Suppressor macrophage treated with lipopolysaccharide for 1 hour (primary cell): ENCODE measurements around the gene MITF.

Experiments used
- DNase-seq, 3 donors: peaks; one replicate each; pipeline ENCODE4 v3.0.0-alpha.2; 2020 to 2022

Gene MITF

DNA sequence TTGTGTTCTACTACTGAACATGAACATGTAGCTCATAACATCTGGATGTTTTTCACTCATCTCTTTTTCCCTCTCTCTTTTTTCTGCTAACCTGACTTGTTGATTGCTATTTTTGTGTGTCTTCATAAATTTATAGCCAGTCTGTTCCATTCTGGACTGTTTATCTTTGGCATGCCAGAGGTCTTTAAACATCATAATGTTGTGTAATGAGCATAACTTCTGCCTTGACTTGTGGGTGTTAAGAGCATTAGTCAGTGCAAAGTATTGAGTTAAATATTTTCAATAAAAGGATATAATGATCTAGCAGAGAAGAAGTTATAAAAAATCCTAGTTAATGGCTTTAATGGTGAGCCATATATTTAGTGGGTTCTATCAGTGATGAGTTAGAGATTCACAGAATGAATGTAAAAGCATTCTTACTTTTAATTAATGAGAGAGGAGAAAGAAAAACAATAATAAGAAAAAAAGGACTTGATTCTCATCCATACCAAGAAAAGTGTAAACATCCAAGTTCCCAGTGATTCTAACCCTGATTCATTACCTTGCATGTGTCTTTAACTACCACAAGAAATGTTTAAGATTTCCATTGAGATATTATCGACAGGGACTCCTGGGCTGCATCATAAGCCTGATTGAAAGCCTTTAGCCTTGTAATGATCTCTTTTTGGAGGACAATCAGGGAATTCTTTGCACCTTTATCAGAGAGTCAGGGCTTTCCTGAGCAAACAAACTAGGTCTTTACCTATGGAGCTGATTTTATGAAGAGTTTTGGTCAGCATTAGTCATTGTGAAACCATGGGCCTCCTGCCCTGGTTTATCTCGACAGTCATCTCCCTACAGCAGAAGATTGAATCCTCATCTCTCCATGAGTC lies 22.9 kb downstream of the MITF start:
- DNase-seq: peak; percentile 38 to 76 (median 74)

DNA sequence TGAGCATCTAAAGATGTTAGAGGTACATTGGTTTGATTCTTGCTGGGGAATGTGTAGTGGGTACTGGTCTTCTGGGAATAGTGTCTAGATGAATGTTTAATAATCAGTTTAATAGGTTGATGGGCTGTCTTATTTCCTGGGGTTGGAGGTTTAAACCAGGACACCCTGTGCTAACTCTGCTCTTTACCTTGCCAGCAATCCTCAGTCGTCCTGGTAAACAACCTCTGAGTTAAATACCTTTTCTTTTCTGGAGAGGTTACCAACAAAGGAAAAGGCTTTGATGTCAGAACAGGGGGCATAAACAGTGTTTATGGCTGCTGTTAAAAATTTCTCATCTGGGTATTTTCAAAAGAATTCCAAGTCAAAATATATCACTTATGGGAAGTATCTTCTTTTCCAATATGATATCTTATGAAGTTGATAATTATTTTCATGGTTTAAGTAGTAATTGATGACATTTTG lies 23.5 kb downstream of the MITF start:
- no peak for DNase-seq

GRCh38 chr3:69763458-69763857 lies 24.2 kb downstream of the MITF start:
- DNase-seq: no peak

DNA sequence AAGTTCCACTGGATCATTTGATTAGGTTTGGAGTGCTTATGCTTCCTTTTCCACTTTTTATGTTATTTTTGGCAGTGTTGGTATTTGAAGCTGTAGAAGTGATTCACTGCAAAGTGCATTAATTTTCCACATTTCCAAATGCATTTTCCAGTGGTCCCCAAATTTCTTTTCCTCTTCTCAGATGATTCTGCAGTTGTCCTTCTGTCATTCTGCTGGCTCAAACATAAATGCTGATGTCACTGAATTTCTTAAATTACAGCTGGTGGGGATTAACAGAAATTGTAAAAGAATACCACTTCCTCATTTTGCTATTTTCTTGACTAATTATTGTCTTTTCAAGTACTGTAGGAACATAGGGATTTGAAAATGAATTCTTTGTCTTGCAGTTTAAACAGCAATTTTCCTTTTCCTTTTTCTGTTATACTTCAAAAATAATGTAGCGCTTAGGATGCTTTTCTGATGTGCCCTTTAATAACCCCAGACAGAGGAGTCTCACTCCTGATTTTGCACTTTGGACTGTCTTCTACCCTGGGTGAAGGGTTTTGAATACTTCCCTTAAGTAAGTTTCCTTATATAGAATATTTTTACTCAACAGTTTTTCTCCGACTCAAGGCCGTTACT lies 25.0 kb downstream of the MITF start:
- peak; percentile 74 to 95 (median 92) for DNase-seq

- DNase-seq: peak in 1 of 3 donors; percentile 32
Observed at GRCh38 chr3:69764861-69765260, 25.6 kb downstream of the MITF start.

GRCh38 chr3:69766638-69767037 lies 27.4 kb downstream of the MITF start:
- DNase-seq: peak; percentile 59 to 64 (median 63)

- no peak for DNase-seq
Observed at GRCh38 chr3:69767571-69767970, 28.3 kb downstream of the MITF start.

- no peak for DNase-seq
Observed at GRCh38 chr3:69768438-69768837, 29.2 kb downstream of the MITF start.

DNA sequence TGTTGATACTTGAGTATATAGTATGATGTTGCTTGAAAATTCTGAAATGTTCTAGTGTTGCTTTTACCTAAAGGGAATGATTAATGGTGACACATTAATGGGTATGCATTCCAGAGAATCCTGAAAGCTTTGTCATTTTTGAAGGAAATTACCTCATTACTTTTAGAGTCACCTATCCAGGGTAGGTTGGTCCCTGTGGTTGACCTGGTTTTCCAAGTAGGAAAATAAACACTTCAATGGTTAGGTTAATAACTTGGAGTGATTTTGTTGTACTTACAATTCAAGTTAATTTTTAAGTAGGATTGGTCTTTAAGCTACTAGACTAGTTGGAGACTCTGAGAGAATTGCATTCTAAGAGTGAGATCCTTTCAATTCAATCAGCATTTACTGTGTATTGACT lies 31.0 kb downstream of the MITF start:
- no peak for DNase-seq

GRCh38 chr3:69770976-69771634 lies 31.8 kb downstream of the MITF start:
- no peak for DNase-seq

GRCh38 chr3:69772152-69772867 lies 33.0 kb downstream of the MITF start:
- no peak for DNase-seq

- no peak for DNase-seq
Observed at GRCh38 chr3:69774029-69774428, 34.8 kb downstream of the MITF start.

DNA sequence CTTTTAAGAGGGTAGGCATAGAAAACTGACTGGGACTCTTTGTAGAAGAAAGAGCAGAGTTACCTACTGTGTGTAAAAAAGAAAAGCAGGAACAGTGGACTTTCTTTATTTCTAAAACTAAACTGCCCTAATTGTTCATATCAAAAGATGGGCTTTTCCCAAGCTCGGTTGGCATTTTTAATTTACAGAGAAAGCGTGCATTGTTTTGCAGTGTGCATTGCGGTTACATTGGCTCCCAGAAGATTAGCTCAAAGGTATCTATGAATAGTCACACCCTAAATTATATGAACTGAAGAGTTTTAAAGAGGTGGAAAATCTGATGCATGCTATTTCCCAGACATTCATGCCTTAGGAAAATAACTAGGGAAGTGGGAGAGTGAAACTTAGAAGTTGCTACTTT lies 36.5 kb downstream of the MITF start:
- peak in 1 of 3 donors; percentile 50 for DNase-seq

- DNase-seq: no peak
Observed at GRCh38 chr3:69776289-69776688, 37.0 kb downstream of the MITF start.

GRCh38 chr3:69776920-69777581 lies 37.8 kb downstream of the MITF start:
- DNase-seq: peak; percentile 54 to 92 (median 85)

DNA sequence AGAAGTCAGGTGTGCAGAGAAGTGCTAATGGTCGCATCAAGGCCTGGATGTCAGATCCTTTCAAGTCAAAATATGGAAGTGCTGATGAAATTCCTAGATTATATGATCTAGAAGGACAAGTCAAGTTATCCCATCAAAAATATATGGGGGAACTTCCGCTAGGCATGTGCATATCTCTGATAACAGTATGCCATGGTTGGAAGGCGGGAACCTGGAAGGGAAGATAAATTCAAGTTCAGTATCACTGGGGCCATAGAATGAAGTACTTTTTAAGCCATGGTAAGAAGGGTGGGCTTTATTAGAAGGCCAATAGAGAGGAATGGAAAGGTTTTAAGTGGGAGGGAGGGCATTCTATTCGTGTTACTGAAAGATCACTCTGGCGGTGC lies 38.3 kb downstream of the MITF start:
- DNase-seq: no peak

DNA sequence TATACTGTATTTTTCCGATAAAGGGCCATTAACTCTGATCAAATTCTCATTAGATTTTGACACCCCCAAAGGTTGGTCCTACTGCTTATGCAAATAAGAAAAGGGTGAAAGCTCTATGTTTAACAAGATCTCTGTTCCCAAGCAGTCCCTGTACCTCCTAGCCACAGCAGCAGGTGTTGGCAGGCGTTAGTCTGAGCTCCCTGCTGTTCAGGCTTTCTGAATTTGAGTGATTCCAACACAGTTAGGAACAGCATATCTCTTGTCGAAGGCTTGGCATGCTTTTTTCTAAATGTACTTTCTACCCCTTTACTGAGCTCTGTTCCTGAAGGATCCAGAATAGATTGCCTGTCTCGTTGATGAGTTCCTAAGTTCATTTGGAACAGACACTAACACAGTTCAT lies 42.3 kb downstream of the MITF start:
- no peak for DNase-seq

- DNase-seq: peak; percentile 64 to 68 (median 65)
Observed at GRCh38 chr3:69784954-69785514, 45.8 kb downstream of the MITF start.

GRCh38 chr3:69785769-69786320 lies 46.6 kb downstream of the MITF start:
- DNase-seq: no peak

GRCh38 chr3:69786854-69787253 lies 47.6 kb downstream of the MITF start:
- DNase-seq: no peak

DNA sequence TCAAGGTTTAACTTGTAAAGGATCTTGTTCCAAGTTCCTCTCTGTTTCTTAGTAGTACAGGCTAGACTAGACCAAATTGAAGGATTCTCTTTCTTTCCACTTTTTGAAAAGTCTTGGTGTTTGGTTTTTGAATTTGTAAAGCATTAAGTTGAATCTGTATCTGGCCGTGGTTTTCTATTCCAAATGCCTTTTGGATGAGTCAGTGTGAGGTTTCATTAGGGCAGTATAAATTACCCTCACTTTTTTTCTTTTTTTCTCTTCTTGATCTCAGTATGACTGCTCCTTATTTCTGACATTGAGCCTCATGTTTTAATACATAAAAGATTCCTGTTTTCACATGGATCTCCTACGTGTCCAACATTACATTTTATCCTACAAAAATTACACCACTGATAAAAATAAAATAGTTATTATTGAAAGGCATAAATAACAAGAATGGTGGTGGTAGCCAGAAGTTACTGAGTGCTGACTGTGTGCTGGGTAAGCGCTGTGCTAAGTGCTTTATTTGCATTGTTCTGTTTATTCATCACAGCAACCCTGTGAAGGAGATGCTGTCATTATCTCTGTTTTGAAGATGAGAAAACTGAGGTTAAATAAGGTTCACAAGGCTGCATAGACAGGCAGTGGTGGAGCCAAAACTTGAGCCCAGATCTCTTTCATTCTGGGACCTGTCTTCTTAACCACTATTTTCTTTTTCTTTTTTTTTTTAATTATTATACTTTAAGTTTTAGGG lies 48.3 kb downstream of the MITF start:
- DNase-seq: peak in 2 of 3 donors; percentile 44 to 56
